GM23338 (cell line): ENCODE results near the gene PDIA6. TPM values are rescaled to one million over a fixed set of nuclear protein-coding genes. Genes with fewer than 3 reads are reported as not detected.

Experiments used
- ETS1 ChIP-seq: IDR thresholded peaks from 2 replicates; pipeline ENCODE4 v1.6.1; 2016; ENCODE audit warnings: antibody characterized with exemption
- EZH2 ChIP-seq: fragments of 200-600 bp; sonication (generic); IDR thresholded peaks from one replicate; pipeline ENCODE4 v1.8.0; 2017; ENCODE audit warnings: antibody characterized with exemption, mild to moderate bottlenecking, low read depth; ENCODE audit not compliant: unreplicated experiment
- EZH2phosphoT487 ChIP-seq: fragments of 200-600 bp; sonication (generic); IDR thresholded peaks from one replicate; pipeline ENCODE4 v1.8.1; 2018; ENCODE audit warnings: antibody characterized with exemption; ENCODE audit not compliant: unreplicated experiment
- JUNB ChIP-seq: IDR thresholded peaks from one replicate; pipeline ENCODE4 v1.6.1; 2016; ENCODE audit warnings: antibody characterized with exemption; ENCODE audit not compliant: unreplicated experiment
- REST ChIP-seq: IDR thresholded peaks from one replicate; pipeline ENCODE4 v1.6.1; 2018; ENCODE audit warnings: antibody characterized with exemption; ENCODE audit not compliant: unreplicated experiment
- ZNF331 ChIP-seq: fragments of 250-450 bp; sonication (Bioruptor Pico); IDR thresholded peaks from 2 replicates; pipeline ENCODE4 v1.5.0; 2020; ENCODE audit warnings: low read depth, mild to moderate bottlenecking, moderate library complexity
- ZNF462 ChIP-seq: fragments of 250-450 bp; sonication (Bioruptor Pico); IDR thresholded peaks from 2 replicates; pipeline ENCODE4 v1.5.0; 2020; ENCODE audit warnings: mild to moderate bottlenecking, moderate library complexity
- polyA plus RNA-seq: library from polyadenylated mRNA; unstranded; fragments of >200 nt; fragmentation: Nextera tagmentation; extraction: Ambion mirVana; gene quantifications from 2 replicates; pipeline ENCODE4 v1.2.1, GENCODE V29; 2016
- total RNA-seq: library from RNA; depleted of rRNA; stranded (reverse); fragments of >200 nt; shearing (Covaris generic); gene quantifications from 2 replicates; pipeline ENCODE4 v1.2.3, GENCODE V29; 2014

PDIA6 gene
- total and polyA plus RNA-seq, 2 experiments from 2014 or later: 331 to 382 TPM

- TF ChIP-seq ZNF462 (CRISPR knock-in tag) (no peak), EZH2 (no peak), ZNF331 (no peak), EZH2phosphoT487 (no peak), ETS1 (no peak), JUNB (no peak), REST (no peak)
These were observed 18.9 kb upstream of the PDIA6 start (continued) for GRCh38 chr2:10831400-10831985.
